GM06990 (cell line): ENCODE results near the gene STAT2.
A peak's percentile ranks its signal among the peaks of the same experiment; 100 is the strongest.
"Not testable (repeated sequence)": the region's sequence is repeated elsewhere in the genome, so short reads cannot be mapped to it uniquely, and the experiment has no call there.

Experiments
- DNase-seq: peaks from one replicate; pipeline ENCODE4 v3.0.0-alpha.2; 2011; ENCODE audit not compliant: insufficient read length; ENCODE audit errors: extremely low read depth
- H3K27me3 ChIP-seq: replicated peaks from 2 replicates; pipeline ENCODE4 v1.6.0; 2011; ENCODE audit warnings: low read length; ENCODE audit not compliant: control insufficient read depth, insufficient read depth
- H3K36me3 ChIP-seq: 2 replicates; pipeline ENCODE4 v1.5.1; 2011; ENCODE audit warnings: low read length; ENCODE audit not compliant: control insufficient read depth, insufficient read depth
- H3K4me3 ChIP-seq: replicated peaks from 2 replicates; pipeline ENCODE4 v1.5.1; 2011; ENCODE audit warnings: low read depth, mild to moderate bottlenecking, control low read depth, low read length
- CTCF ChIP-seq: IDR thresholded peaks from 2 replicates; pipeline ENCODE4 v1.5.1; 2011; ENCODE audit warnings: low read length, control low read depth, mild to moderate bottlenecking, inconsistent platforms; ENCODE audit not compliant: insufficient read depth, poor library complexity, severe bottlenecking

The STAT2 gene

GRCh38 chr12:56359851-56360767 is at the start of gene STAT2:
Gene STAT2 (minus strand): TSS chr12:56360107. CDS start chr12:56356571, 3,536 bp downstream.
- peaks cover 10% of the 10 kb centered on the region for H3K36me3 ChIP-seq
- TF ChIP-seq CTCF, result no peak
- no peaks in the 10 kb centered on the region for H3K27me3 ChIP-seq
- DNase-seq, result peak; percentile 100
- H3K4me3 ChIP-seq, result peak within 1 kb of the TSS; percentile 96

GRCh38 chr12:56408799-56409417 is 49.0 kb upstream of the STAT2 start:
- TF ChIP-seq CTCF, result no peak
- Histone ChIP-seq H3K36me3 (peaks cover 2% of the 10 kb centered on the region; the same call in 1 of the 2 replicates), H3K27me3 (no peaks in the 10 kb centered on the region), H3K4me3 (no peak overlapping the region)
- no peak for DNase-seq

GRCh38 chr12:56404227-56404626 is 44.3 kb upstream of the STAT2 start:
- H3K27me3 ChIP-seq, H3K4me3 ChIP-seq, H3K36me3 ChIP-seq, DNase-seq: not testable (repeated sequence)

GRCh38 chr12:56401612-56402011 is 41.7 kb upstream of the STAT2 start:
- H3K27me3 ChIP-seq, H3K4me3 ChIP-seq, DNase-seq, H3K36me3 ChIP-seq: not testable (repeated sequence)

DNA sequence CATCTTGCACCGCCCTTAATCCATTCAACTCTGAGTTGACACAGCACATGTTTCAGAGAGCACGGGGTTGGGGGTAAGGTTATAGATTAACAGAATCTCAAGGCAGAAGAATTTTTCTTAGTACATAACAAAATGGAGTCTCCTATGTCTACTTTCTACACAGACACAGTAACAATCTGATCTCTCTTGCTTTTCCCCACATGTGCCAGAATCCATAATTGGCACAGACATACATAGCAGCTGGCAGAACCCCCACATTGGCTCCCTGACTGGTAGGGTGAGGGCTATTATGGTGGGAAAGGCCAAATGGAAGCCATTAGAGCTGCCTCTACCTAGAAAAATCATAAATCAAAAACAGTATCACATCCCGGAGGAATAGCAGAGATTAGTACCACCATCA is 41.2 kb upstream of the STAT2 start:
- not testable (repeated sequence) for H3K27me3 ChIP-seq, DNase-seq, H3K4me3 ChIP-seq, H3K36me3 ChIP-seq

GRCh38 chr12:56399466-56399865 is 39.6 kb upstream of the STAT2 start:
- H3K4me3 ChIP-seq, H3K27me3 ChIP-seq, H3K36me3 ChIP-seq, DNase-seq: not testable (repeated sequence)

DNA sequence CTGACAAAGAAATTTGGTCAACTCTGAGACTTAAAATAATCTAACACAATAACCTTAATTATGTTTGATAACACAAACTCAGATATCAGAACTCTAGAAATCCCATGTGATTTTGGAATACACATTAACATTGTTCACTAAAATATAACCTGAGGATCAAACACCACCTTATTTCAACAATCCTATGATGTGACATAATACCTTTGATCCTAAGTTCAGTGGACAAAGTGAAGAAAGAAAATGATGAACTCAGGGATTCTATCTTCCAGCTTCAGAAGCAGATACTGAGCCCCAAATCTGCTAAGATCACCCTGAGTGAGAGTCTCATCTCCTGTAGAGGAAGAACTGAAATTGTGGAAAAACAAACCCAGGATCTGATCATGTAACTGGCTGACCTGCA is 38.4 kb upstream of the STAT2 start:
- no peak for TF ChIP-seq CTCF

More for the DNA sequence above, 38.4 kb upstream of the STAT2 start:
- no peak for DNase-seq
- H3K4me3 ChIP-seq, result no peak overlapping the region
- no peaks in the 10 kb centered on the region for H3K27me3 ChIP-seq
- H3K36me3 ChIP-seq, result no peaks in the 10 kb centered on the region
